Stomach smooth muscle (tissue), 2 donors: Measurements from ENCODE around the gene CTU2.

Source experiments
- H3K27ac ChIP-seq: one replicate; pipeline ENCODE4 v1.7.0; 2013; ENCODE audit warnings: mild to moderate bottlenecking, low read length, inconsistent platforms
- H3K27me3 ChIP-seq, 2 donors: one replicate each; pipeline ENCODE4 v1.7.0; 2013; ENCODE audit warnings: low read length in 2 of 2; ENCODE audit not compliant: insufficient read depth in 2 of 2, control insufficient read depth in 1 of 2
- H3K36me3 ChIP-seq, 2 donors: one replicate each; pipeline ENCODE4 v1.7.0; 2013; ENCODE audit warnings: low read length in 2 of 2; ENCODE audit not compliant: control insufficient read depth in 2 of 2, insufficient read depth in 2 of 2
- H3K4me1 ChIP-seq: one replicate; pipeline ENCODE4 v1.7.0; 2013; ENCODE audit warnings: low read length; ENCODE audit not compliant: control insufficient read depth, insufficient read depth
- H3K4me3 ChIP-seq, 2 donors: one replicate each; pipeline ENCODE4 v1.7.0; 2013; ENCODE audit warnings: low read length in 2 of 2
- H3K9ac ChIP-seq, 2 donors: one replicate each; pipeline ENCODE4 v1.7.0; 2013; ENCODE audit warnings: low read length in 2 of 2, mild to moderate bottlenecking in 1 of 2
- H3K9me3 ChIP-seq, 2 donors: one replicate each; pipeline ENCODE4 v1.7.0; 2013; ENCODE audit warnings: low read length in 2 of 2; ENCODE audit not compliant: control insufficient read depth in 2 of 2
- donor health status: healthy.
- donor health status: Pancreatic carcinoma.

CTU2 gene

DNA sequence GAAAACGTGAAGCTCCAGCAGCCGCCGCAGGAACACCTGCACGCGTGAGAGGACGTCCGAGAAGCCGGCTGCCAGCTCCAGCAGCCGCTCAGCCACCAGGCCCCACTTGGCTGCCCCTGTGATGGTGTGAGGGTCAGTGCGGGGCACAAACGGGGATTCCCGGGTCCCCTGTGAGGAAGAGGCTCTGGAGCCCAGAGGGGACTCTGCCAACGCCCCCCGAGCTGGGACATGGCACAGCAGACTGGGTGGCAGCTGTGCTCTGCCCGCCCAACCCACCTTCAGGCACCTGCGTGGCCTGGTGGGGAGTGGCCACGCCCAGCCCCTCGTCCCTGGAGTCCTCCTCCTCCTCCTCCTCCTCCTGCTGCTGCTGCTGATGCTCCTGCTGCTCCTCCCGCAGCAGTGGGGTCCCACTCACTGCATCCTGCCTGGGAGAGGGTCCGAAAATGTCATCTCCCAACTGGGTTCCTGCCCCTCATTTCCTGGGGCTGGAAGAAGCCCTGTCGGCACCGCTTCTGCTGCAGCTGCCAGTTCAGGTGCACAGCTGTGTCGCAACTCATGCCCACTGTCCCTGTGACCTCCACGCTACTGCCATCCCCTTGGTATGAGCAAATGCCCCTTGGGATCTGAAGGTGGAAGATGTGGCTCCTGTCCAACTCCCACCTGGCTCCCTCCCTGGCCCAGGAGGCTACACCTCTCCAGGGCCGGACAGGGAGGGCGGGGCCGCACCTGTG, 27.5 kb downstream of the CTU2 start:
- Histone ChIP-seq H3K9ac (no peak overlapping the region), H3K4me1 (peaks cover 12% of the 10 kb centered on the region), H3K36me3 (peaks cover 24 to 34% of the 10 kb centered on the region in 2 donors), H3K27me3 (no peaks in the 10 kb centered on the region), H3K27ac (no peak overlapping the region), H3K9me3 (no peaks in the 10 kb centered on the region), H3K4me3 (no peak overlapping the region)

DNA sequence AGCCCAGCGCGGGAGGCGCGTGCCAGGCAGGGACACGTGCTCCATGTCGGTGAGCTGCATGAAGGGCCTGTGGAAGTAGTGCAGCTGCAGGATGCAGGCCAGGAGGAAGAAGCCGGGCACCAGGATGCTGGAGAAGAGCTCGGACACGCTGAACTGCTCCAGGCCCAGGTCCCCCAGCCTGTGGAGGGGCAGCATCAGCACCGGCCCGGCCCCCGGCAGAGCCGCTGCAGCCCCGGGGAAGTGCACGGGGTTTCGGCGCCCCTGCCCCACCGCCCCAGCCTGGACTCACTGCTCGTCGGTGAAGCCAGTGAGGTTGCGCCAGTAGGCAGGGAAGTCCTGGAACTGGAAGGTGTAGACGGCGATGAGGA, 28.0 kb downstream of the CTU2 start:
- H3K4me3 ChIP-seq, result no peak overlapping the region

DNA sequence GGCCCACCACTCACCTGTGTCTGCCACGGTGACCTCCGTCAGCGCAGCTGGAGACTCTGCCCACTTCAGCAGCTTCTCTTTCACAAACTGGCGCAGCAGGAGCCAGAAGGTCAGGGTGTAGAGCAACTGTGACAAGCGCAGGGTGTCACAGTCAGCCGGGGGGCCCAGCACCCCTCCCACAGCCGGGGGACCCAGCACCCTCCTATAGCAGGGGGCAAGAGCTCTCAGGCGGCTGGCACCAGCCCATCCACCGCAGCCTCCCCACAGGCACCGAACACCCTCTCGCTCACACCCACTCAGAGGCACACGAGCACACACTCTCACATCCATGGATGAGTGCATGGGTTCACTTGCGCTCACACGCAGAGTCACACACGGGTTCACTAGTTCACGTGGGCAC, 28.8 kb downstream of the CTU2 start:
- Histone ChIP-seq H3K4me1 (peaks cover 12% of the 10 kb centered on the region), H3K36me3 (peaks cover 24 to 30% of the 10 kb centered on the region in 2 donors), H3K27me3 (no peaks in the 10 kb centered on the region), H3K4me3 (no peak overlapping the region), H3K9me3 (no peaks in the 10 kb centered on the region), H3K9ac (no peak overlapping the region), H3K27ac (no peak overlapping the region)

More for the DNA sequence above, 28.0 kb downstream of the CTU2 start:
- Histone ChIP-seq H3K9ac (no peak overlapping the region), H3K9me3 (no peaks in the 10 kb centered on the region), H3K4me1 (peaks cover 12% of the 10 kb centered on the region), H3K27me3 (no peaks in the 10 kb centered on the region), H3K36me3 (peaks cover 24 to 34% of the 10 kb centered on the region in 2 donors), H3K27ac (no peak overlapping the region)

DNA sequence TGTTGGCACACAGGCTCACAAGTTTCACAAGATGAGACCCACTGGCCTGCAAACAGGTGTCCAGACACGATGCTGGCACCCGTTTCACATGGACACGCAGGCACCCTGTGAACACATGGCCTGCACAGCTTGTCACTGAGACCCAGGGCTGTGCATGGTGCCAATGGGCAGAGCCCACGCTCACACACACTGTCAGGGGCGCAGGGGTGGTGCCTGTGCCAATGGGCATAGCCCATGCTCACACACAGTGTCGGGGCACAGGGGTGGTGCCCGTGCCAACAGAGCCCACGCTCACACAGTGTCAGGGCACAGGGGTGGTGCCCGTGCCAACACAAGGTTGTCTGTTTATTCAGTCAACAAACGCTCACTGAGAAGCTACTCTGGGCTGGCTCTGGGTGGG, 29.3 kb downstream of the CTU2 start:
- Histone ChIP-seq H3K36me3 (peaks cover 26 to 28% of the 10 kb centered on the region in 2 donors), H3K4me3 (no peak overlapping the region), H3K9ac (no peak overlapping the region), H3K4me1 (peaks cover 12% of the 10 kb centered on the region), H3K27ac (no peak overlapping the region), H3K27me3 (no peaks in the 10 kb centered on the region), H3K9me3 (no peaks in the 10 kb centered on the region)

DNA sequence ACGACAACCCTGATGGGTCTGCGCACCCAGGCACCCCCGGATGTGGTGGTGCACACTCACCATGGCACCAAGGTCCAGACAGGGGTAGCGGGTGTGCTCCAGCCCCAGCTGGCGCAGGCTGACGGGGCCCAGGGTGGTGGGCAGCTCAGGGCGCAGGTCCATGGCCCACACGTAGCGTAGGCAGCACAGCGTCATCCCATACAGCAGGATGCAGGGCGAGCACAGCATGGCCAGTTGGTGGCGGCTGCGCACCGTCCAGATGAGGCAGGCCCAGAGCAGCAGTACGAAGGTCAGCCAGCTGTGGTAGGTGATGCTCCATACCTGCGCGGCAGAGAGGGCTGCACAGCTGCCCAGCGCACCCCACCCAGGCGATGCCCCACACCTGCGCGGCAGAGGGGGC, 29.8 kb downstream of the CTU2 start:
- peaks cover 22 to 23% of the 10 kb centered on the region in 2 donors for H3K36me3 ChIP-seq
- no peaks in the 10 kb centered on the region for H3K27me3 ChIP-seq
- peaks cover 12% of the 10 kb centered on the region for H3K4me1 ChIP-seq
- no peak overlapping the region for H3K9ac ChIP-seq
- H3K27ac ChIP-seq, result no peak overlapping the region
- no peaks in the 10 kb centered on the region for H3K9me3 ChIP-seq
- no peak overlapping the region for H3K4me3 ChIP-seq

DNA sequence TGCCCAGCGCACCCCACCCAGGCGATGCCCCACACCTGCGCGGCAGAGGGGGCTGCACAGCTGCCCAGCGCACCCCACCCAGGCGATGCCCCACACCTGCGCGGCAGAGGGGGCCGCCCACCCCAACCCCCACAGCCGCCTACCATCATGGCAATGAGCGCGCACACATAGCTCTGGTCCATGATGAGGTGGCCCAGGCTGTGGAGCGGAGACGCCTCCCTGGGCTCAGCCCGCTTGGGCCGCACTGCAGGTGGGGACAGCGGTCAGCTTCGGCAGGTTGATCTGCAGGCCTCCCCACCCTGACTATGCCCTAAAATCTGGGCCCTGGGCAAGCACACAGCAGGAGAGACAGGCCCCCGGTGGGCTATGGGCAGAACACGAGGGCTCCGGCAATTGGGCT, 30.2 kb downstream of the CTU2 start:
- H3K4me1 ChIP-seq, result peaks cover 12% of the 10 kb centered on the region
- no peak overlapping the region for H3K27ac ChIP-seq
- H3K9ac ChIP-seq, result no peak overlapping the region
- no peaks in the 10 kb centered on the region for H3K27me3 ChIP-seq
- H3K4me3 ChIP-seq, result no peak overlapping the region
- peaks cover 19 to 25% of the 10 kb centered on the region in 2 donors for H3K36me3 ChIP-seq
- H3K9me3 ChIP-seq, result no peaks in the 10 kb centered on the region

DNA sequence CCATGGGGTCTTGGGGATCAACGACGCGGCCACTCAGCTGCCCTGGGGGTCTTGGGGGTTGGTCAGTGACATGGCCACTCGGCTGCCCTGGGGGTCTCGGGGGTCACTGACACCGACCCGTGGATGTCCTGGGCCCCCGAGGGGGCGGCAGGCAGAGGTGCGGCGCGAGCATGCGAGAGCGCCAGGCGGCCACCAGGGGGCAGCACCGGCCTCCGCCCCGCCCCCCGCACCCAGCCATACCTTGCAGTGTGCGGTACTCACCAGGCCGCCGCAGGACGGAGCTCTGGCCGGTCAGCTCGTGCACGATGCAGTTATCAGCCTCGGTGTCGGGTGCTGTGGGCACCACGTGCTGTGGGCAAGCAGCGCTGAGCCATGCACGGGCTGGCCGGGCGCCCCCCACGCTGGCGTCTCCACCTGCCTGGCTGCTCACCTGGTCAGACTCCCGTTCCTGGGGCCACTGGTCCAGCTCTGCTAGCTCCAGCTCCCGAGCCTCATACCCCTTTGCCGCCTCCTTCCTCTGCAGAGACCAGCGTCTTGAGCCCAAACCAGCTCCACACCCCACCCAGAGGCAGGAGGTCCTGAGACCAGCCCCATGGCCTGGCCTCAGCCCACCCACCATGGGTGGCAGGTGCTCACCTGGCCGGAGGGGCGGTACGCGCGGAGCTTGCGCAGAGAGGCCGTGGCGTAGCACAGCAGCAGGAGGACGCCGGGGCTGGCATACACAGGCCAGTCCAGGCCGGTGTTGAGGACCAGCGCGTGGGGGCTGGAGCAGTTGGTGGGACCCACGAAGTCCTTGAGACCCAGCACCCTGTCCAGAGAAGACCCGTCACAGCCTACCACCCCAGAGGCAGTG, 31.2 kb downstream of the CTU2 start:
- Histone ChIP-seq H3K9me3 (no peaks in the 10 kb centered on the region), H3K4me3 (no peak overlapping the region)

DNA sequence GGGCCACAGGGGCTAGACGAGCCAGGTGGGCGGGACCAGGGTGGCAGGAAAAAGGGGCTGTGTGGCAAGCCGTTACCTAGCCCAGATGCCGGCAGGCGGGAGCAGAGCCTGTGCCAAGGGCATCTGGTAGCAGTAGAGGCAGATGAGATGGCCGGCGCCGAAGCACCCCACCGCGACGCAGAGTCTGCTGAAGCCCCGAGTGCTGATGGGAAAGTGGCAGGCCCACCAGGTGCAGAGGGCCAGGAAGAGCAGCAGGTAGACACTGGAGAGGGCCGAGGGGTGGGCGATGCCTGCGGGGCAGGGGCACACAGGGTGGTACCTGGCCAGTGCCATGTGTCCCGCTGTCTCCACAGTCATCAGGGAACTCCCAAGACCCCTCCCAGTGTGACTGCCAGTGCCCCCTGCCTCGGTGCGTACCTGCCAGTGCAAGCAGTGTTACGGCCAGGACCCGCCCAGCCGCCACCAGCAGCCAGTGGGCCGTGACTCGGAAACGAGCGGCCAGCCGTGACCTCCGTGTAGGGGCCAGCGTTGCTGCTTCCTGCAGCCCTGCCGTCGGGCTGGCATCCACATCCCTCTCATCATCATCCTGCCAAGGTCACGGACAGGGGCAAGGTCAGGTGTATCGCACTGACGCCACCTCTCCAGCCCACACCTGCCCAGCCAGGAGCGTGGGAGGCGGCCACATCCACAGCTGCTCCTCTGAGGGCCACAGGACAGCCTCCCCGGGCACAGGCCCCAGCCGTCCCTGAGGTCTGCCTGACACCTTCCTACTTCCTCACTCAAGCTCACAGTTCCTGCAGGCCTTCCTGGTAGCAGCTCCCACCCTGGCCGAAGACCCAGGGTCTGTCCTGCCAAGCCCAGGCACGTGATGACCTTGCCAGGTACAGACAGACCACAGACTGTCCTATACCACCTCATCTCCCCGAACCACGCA, 32.1 kb downstream of the CTU2 start:
- no peaks in the 10 kb centered on the region for H3K9me3 ChIP-seq
- no peak overlapping the region for H3K4me3 ChIP-seq
- H3K36me3 ChIP-seq, result peaks cover 17 to 27% of the 10 kb centered on the region in 2 donors
- peak overlapping the region; percentile 37 for H3K27ac ChIP-seq
- peaks cover 14% of the 10 kb centered on the region for H3K4me1 ChIP-seq
- no peaks in the 10 kb centered on the region for H3K27me3 ChIP-seq
- H3K9ac ChIP-seq, result no peak overlapping the region

More for the DNA sequence above, 31.2 kb downstream of the CTU2 start:
- H3K27me3 ChIP-seq, result no peaks in the 10 kb centered on the region
- peaks cover 12% of the 10 kb centered on the region for H3K4me1 ChIP-seq
- peak overlapping the region; percentile 24 for H3K27ac ChIP-seq
- H3K36me3 ChIP-seq, result peaks cover 17 to 27% of the 10 kb centered on the region in 2 donors
- no peak overlapping the region for H3K9ac ChIP-seq

DNA sequence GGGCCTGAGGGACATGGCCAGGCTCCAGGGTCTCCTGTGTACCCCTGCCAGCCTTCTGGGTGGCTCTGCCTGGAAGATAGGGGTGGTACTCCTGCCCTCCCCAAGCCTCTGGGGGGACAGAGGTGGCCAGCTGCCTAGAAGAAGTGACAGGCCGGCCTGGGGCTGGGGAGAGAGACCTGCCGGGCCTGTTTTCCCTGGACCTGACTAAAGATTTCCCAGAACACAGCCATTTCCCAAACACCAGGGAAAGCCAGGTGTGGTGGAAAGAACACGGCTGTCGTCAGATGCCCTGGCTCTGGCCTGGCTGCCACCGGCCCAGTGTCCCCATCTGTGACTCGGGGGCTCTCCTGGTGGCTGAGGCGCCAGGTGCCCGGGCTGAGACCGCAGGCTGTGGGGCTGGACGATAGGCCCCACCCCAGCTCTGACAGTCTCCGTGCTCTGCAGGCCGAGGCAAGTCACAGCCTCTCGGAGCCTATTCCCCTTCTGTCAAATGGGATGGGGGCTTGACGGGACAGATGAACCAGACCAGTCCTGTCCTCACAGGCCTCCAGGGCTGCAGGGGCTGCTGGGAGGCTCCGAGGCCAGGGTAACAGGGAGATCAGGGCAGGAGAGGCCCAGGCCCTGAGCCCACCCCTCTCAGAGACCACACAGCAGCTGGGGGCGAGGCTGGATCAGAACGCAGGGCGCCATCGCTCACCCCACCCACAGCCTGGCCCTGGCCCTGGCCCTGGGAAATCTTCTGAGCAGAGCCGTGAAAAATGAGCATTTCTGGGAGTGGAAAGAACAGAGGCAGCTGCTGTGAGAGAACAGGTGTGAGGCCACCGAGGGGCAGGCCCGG, 33.1 kb downstream of the CTU2 start:
- Histone ChIP-seq H3K9ac (no peak overlapping the region), H3K36me3 (peaks cover 10 to 21% of the 10 kb centered on the region in 2 donors), H3K27me3 (no peaks in the 10 kb centered on the region), H3K9me3 (no peaks in the 10 kb centered on the region), H3K4me1 (peaks cover 23% of the 10 kb centered on the region), H3K27ac (peak overlapping the region; percentile 37), H3K4me3 (no peak overlapping the region)
